Right lobe of liver (tissue), 4 donors: ENCODE data around the gene KRT83.

Experiments used
- CTCF ChIP-seq, 4 donors: fragments of 200-600 bp in 3 of 4; fragments of 450-650 bp in 1 of 4; IDR thresholded peaks; one replicate each; pipeline versions ENCODE4 v1.5.1 to v1.8.0; 2016 to 2022; ENCODE audit warnings: antibody characterized with exemption in 4 of 4, mild to moderate bottlenecking in 2 of 4
- POLR2A ChIP-seq: fragments of 450-650 bp; IDR thresholded peaks from one replicate; pipeline ENCODE4 v1.6.1; 2017; ENCODE audit warnings: antibody characterized with exemption, mild to moderate bottlenecking
- donor health status: DM: no; HTN: no; CAD: no.
- donor health status: DM: no; HTN: no; CAD: no.
- donor health status: DM: no; HTN: yes; CAD: no.

DNA sequence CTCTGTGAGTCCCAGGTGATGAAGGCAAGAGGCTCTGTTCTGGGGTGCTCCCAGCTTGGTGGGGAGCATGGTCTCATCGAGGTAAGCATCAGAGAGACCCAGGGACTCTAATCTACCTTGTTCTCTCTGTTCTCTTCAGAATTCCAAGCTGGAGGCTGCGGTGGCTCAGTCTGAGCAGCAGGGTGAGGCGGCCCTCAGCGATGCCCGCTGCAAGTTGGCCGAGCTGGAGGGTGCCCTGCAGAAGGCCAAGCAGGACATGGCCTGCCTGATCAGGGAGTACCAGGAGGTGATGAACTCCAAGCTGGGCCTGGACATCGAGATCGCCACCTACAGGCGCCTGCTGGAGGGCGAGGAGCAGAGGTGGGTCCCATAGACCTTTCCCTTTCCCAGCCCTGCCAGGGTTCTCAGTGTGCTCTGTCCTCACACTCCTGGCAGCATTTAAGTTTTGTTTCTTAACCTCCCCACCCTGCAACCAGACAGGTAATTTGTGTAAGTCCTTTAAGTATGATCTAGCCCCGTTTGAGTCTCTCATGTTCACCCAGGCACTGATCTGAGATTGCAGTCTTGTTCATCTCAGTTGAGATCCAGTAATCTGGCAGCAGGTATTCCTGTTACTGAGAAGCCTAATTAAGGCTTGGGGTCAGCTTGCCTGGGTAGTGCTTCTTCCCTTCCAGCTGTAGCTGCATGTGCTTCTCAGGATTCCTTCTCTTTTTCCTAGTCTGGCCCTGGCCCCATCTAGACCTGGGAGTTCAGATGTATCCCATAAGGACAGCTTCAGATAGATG is 15.1 kb downstream of the KRT83 start:
- TF ChIP-seq CTCF (IDR thresholded peaks at IDR 0.05) = peak in 3 of 4 donors; percentile 18 to 32 (median 21)
- TF ChIP-seq POLR2A = no peak
